Activated CD4-positive, alpha-beta memory T cell treated with anti-CD3 and anti-CD28 coated beads, Interleukin-2, amount 10 ng/mL, durations not matched to agents 7 days and 5 days (primary cell): ENCODE measurements around the gene SOX21. TPM values are rescaled to one million over a fixed set of nuclear protein-coding genes. Genes with fewer than 3 reads are reported as not detected.

Experiments
- CTCF ChIA-PET: fragments of 350-600 bp; sonication (Branson Sonifier 250); formaldehyde crosslinking; loops from one replicate; lab custom pipeline; 2021; ENCODE audit warnings: antibody characterized with exemption, inconsistent platforms; lab: Charles Lee
- POLR2A ChIA-PET: fragments of 350-600 bp; sonication (Branson Sonifier 250); formaldehyde crosslinking; loops from one replicate; lab custom pipeline; 2021; ENCODE audit warnings: antibody characterized with exemption; lab: Charles Lee
- DNase-seq: peaks from one replicate; pipeline ENCODE4 v3.0.0-alpha.2; 2020
- H3K27ac Mint-ChIP-seq: one replicate; pipeline ENCODE4 v1.8.0; 2021; ENCODE audit warnings: mild to moderate bottlenecking, mixed read lengths
- H3K27me3 Mint-ChIP-seq: one replicate; pipeline ENCODE4 v1.8.0; 2021; ENCODE audit warnings: mixed read lengths
- H3K36me3 Mint-ChIP-seq: one replicate; pipeline ENCODE4 v1.8.0; 2021; ENCODE audit warnings: low read depth, mixed read lengths
- H3K4me1 Mint-ChIP-seq: one replicate; pipeline ENCODE4 v1.8.0; 2021; ENCODE audit warnings: mixed read lengths
- H3K4me3 Mint-ChIP-seq: one replicate; pipeline ENCODE4 v1.8.0; 2021; ENCODE audit warnings: mild to moderate bottlenecking, mixed read lengths
- H3K9me3 Mint-ChIP-seq: one replicate; pipeline ENCODE4 v1.8.0; 2021; ENCODE audit warnings: mixed read lengths
- total RNA-seq, 2 experiments: library from RNA; stranded (reverse); gene quantifications; one replicate each; pipeline ENCODE4 v1.2.3, GENCODE V29; 2021

SOX21 gene
- total RNA-seq, 2 experiments from 2014 or later, result not detected

- Mint-ChIP-seq H3K36me3 (peaks cover 9% of the 10 kb centered on the region), H3K4me3 (no peak overlapping the region), H3K4me1 (peaks cover 16% of the 10 kb centered on the region), H3K9me3 (peaks cover 3% of the 10 kb centered on the region), H3K27me3 (peaks cover 92% of the 10 kb centered on the region), H3K27ac (no peak overlapping the region)
- DNase-seq, result no peak
- ChIA-PET CTCF (no interaction called here), POLR2A (no interaction called here)
These were observed 6.1 kb downstream of the SOX21 start for GRCh38 chr13:94706101-94706842.

- no peak for DNase-seq
- H3K36me3 Mint-ChIP-seq, result peaks cover 9% of the 10 kb centered on the region
- peaks cover 94% of the 10 kb centered on the region for H3K27me3 Mint-ChIP-seq
These were observed 7.0 kb downstream of the SOX21 start for GRCh38 chr13:94705081-94706030.

GRCh38 chr13:94704377-94705080 is 7.8 kb downstream of the SOX21 start:
- Mint-ChIP-seq H3K9me3 (peaks cover 3% of the 10 kb centered on the region), H3K4me3 (no peak overlapping the region), H3K27ac (no peak overlapping the region), H3K4me1 (peaks cover 7% of the 10 kb centered on the region), H3K27me3 (peaks cover 96% of the 10 kb centered on the region), H3K36me3 (peaks cover 9% of the 10 kb centered on the region)
- DNase-seq, result no peak
- POLR2A ChIA-PET, result no interaction called here
- CTCF ChIA-PET, result no interaction called here

More at GRCh38 chr13:94705081-94706030, 7.0 kb downstream of the SOX21 start:
- Mint-ChIP-seq H3K4me1 (peaks cover 10% of the 10 kb centered on the region), H3K27ac (no peak overlapping the region), H3K4me3 (no peak overlapping the region), H3K9me3 (peaks cover 3% of the 10 kb centered on the region)
- ChIA-PET CTCF (no interaction called here), POLR2A (no interaction called here)

- CTCF ChIA-PET, result no interaction called here
- peak overlapping the region; percentile 3 for H3K27ac Mint-ChIP-seq
These were observed 8.5 kb downstream of the SOX21 start for GRCh38 chr13:94703721-94704314.

GRCh38 chr13:94703271-94703670 is 9.1 kb downstream of the SOX21 start:
- Mint-ChIP-seq H3K27ac (peak overlapping the region; percentile 3), H3K4me3 (no peak overlapping the region)

More at GRCh38 chr13:94703721-94704314, 8.5 kb downstream of the SOX21 start:
- Mint-ChIP-seq H3K36me3 (peaks cover 9% of the 10 kb centered on the region), H3K4me1 (peaks cover 7% of the 10 kb centered on the region), H3K4me3 (no peak overlapping the region), H3K9me3 (peaks cover 3% of the 10 kb centered on the region), H3K27me3 (peaks cover 93% of the 10 kb centered on the region)
- no peak for DNase-seq
- POLR2A ChIA-PET, result no interaction called here

GRCh38 chr13:94702181-94703041 is 9.9 kb downstream of the SOX21 start:
- Mint-ChIP-seq H3K9me3 (peaks cover 3% of the 10 kb centered on the region), H3K4me1 (peaks cover 2% of the 10 kb centered on the region), H3K27ac (no peak overlapping the region), H3K27me3 (peaks cover 89% of the 10 kb centered on the region), H3K4me3 (no peak overlapping the region), H3K36me3 (peaks cover 6% of the 10 kb centered on the region)
- CTCF ChIA-PET, result no interaction called here
- POLR2A ChIA-PET, result no interaction called here
- no peak for DNase-seq

More at GRCh38 chr13:94703271-94703670, 9.1 kb downstream of the SOX21 start:
- POLR2A ChIA-PET, result no interaction called here
- peaks cover 6% of the 10 kb centered on the region for H3K4me1 Mint-ChIP-seq
- peaks cover 3% of the 10 kb centered on the region for H3K9me3 Mint-ChIP-seq
- H3K36me3 Mint-ChIP-seq, result peaks cover 9% of the 10 kb centered on the region
- DNase-seq, result no peak
- peaks cover 93% of the 10 kb centered on the region for H3K27me3 Mint-ChIP-seq
- CTCF ChIA-PET, result no interaction called here

- Mint-ChIP-seq H3K27me3 (peaks cover 86% of the 10 kb centered on the region), H3K4me1 (peaks cover 1% of the 10 kb centered on the region), H3K4me3 (no peak overlapping the region), H3K9me3 (peaks cover 3% of the 10 kb centered on the region), H3K27ac (no peak overlapping the region), H3K36me3 (peaks cover 6% of the 10 kb centered on the region)
- no peak for DNase-seq
- POLR2A ChIA-PET, result no interaction called here
- CTCF ChIA-PET, result no interaction called here
These were observed 10.8 kb downstream of the SOX21 start for GRCh38 chr13:94701313-94702180.

- no peak for DNase-seq
- peaks cover 1% of the 10 kb centered on the region for H3K4me1 Mint-ChIP-seq
- ChIA-PET CTCF (no interaction called here), POLR2A (no interaction called here)
- peaks cover 3% of the 10 kb centered on the region for H3K9me3 Mint-ChIP-seq
- peaks cover 78% of the 10 kb centered on the region for H3K27me3 Mint-ChIP-seq
- no peak overlapping the region for H3K27ac Mint-ChIP-seq
- no peak overlapping the region for H3K4me3 Mint-ChIP-seq
- peaks cover 6% of the 10 kb centered on the region for H3K36me3 Mint-ChIP-seq
These were observed 11.8 kb downstream of the SOX21 start for GRCh38 chr13:94700536-94700935.

- H3K36me3 Mint-ChIP-seq, result peaks cover 6% of the 10 kb centered on the region
- H3K27me3 Mint-ChIP-seq, result peaks cover 74% of the 10 kb centered on the region
- DNase-seq, result no peak
- H3K27ac Mint-ChIP-seq, result no peak overlapping the region
- H3K4me1 Mint-ChIP-seq, result peaks cover 1% of the 10 kb centered on the region
- H3K9me3 Mint-ChIP-seq, result peaks cover 3% of the 10 kb centered on the region
- ChIA-PET CTCF (no interaction called here), POLR2A (no interaction called here)
- H3K4me3 Mint-ChIP-seq, result no peak overlapping the region
These were observed 12.3 kb downstream of the SOX21 start for GRCh38 chr13:94700051-94700535.

GRCh38 chr13:94696171-94696570 is 16.2 kb downstream of the SOX21 start:
- H3K27me3 Mint-ChIP-seq, result peaks cover 52% of the 10 kb centered on the region
- CTCF ChIA-PET, result no interaction called here
- H3K4me1 Mint-ChIP-seq, result no peaks in the 10 kb centered on the region
- H3K36me3 Mint-ChIP-seq, result no peaks in the 10 kb centered on the region
- no peak overlapping the region for H3K4me3 Mint-ChIP-seq
- H3K9me3 Mint-ChIP-seq, result no peaks in the 10 kb centered on the region
- H3K27ac Mint-ChIP-seq, result no peak overlapping the region
- POLR2A ChIA-PET, result no interaction called here
- DNase-seq, result no peak

- peaks cover 28% of the 10 kb centered on the region for H3K27me3 Mint-ChIP-seq
- no peaks in the 10 kb centered on the region for H3K36me3 Mint-ChIP-seq
- POLR2A ChIA-PET, result no interaction called here
- H3K4me1 Mint-ChIP-seq, result no peaks in the 10 kb centered on the region
- H3K27ac Mint-ChIP-seq, result no peak overlapping the region
- CTCF ChIA-PET, result no interaction called here
- DNase-seq, result no peak
- no peaks in the 10 kb centered on the region for H3K9me3 Mint-ChIP-seq
- H3K4me3 Mint-ChIP-seq, result no peak overlapping the region
These were observed 20.3 kb downstream of the SOX21 start for GRCh38 chr13:94692030-94692429.
